GM23338 (cell line): ENCODE results near the gene CYP19A1. TPM values are rescaled to one million over a fixed set of nuclear protein-coding genes. Genes with fewer than 3 reads are reported as not detected.

Experiments used
- ATAC-seq: fragments of 200-7000 bp; cut with Tn5 transposase; 3 replicates; pipeline ENCODE4 v1.9.1; 2020
- DNase-seq: peaks from one replicate; pipeline ENCODE4 v3.0.0-alpha.2; 2015; ENCODE audit warnings: low spot score
- H2AFZ ChIP-seq: fragments of 200-600 bp; sonication (generic); 2 replicates; pipeline ENCODE4 v1.8.0; 2016; ENCODE audit warnings: antibody characterized with exemption, mild to moderate bottlenecking, moderate library complexity
- H3F3A ChIP-seq: fragments of 200-600 bp; sonication (generic); replicated peaks from 2 replicates; pipeline ENCODE4 v1.8.0; 2017; ENCODE audit warnings: antibody characterized with exemption, mixed run types, low read depth
- H3K27ac ChIP-seq: fragments of 200-600 bp; sonication (generic); 2 replicates; pipeline ENCODE4 v1.6.1; 2016; ENCODE audit warnings: low read depth
- H3K27me3 ChIP-seq: fragments of 200-600 bp; sonication (generic); 2 replicates; pipeline ENCODE4 v1.8.0; 2016; ENCODE audit warnings: mild to moderate bottlenecking, mixed run types, moderate library complexity; ENCODE audit not compliant: insufficient read depth
- H3K36me3 ChIP-seq: fragments of 200-600 bp; sonication (generic); 2 replicates; pipeline ENCODE4 v1.8.0; 2016; ENCODE audit warnings: mild to moderate bottlenecking; ENCODE audit not compliant: insufficient read depth
- H3K4me1 ChIP-seq: fragments of 200-600 bp; sonication (generic); 2 replicates; pipeline ENCODE4 v1.8.0; 2016; ENCODE audit warnings: mild to moderate bottlenecking, moderate library complexity; ENCODE audit not compliant: insufficient read depth
- H3K4me2 ChIP-seq: fragments of 200-600 bp; sonication (generic); 2 replicates; pipeline ENCODE4 v1.7.1; 2017; ENCODE audit warnings: mixed run types
- H3K4me3 ChIP-seq: fragments of 200-600 bp; sonication (generic); 2 replicates; pipeline ENCODE4 v1.6.1; 2016; ENCODE audit warnings: mixed run types
- H3K79me2 ChIP-seq: fragments of 200-600 bp; sonication (generic); replicated peaks from 2 replicates; pipeline ENCODE4 v1.8.0; 2017; ENCODE audit warnings: mild to moderate bottlenecking; ENCODE audit not compliant: insufficient read depth
- H3K9me2 ChIP-seq: fragments of 200-600 bp; sonication (generic); 2 replicates; pipeline ENCODE4 v1.8.0; 2017; ENCODE audit not compliant: insufficient read depth
- H4K20me1 ChIP-seq: fragments of 200-600 bp; sonication (generic); replicated peaks from 2 replicates; pipeline ENCODE4 v1.8.0; 2017; ENCODE audit warnings: mild to moderate bottlenecking; ENCODE audit not compliant: insufficient read depth
- H3K27ac Mint-ChIP-seq: 2 replicates; pipeline ENCODE4 v1.8.0; 2020; ENCODE audit warnings: inconsistent platforms, mild to moderate bottlenecking, moderate library complexity, mixed read lengths
- H3K27me3 Mint-ChIP-seq: 3 replicates; pipeline ENCODE4 v1.8.0; 2022; ENCODE audit warnings: low read depth, mild to moderate bottlenecking, moderate library complexity, mixed read lengths, inconsistent platforms; ENCODE audit not compliant: insufficient read depth, poor library complexity
- H3K36me3 Mint-ChIP-seq: 3 replicates; pipeline ENCODE4 v1.8.0; 2021; ENCODE audit warnings: low read depth, mild to moderate bottlenecking, inconsistent platforms, moderate library complexity, mixed read lengths
- H3K4me1 Mint-ChIP-seq: 3 replicates; pipeline ENCODE4 v1.8.0; 2020; ENCODE audit warnings: mild to moderate bottlenecking, inconsistent platforms, mixed read lengths
- H3K4me3 Mint-ChIP-seq: 3 replicates; pipeline ENCODE4 v1.8.0; 2021; ENCODE audit warnings: moderate library complexity, mild to moderate bottlenecking, inconsistent platforms, mixed read lengths
- H3K9me3 Mint-ChIP-seq: 3 replicates; pipeline ENCODE4 v1.8.0; 2020; ENCODE audit warnings: moderate library complexity, mild to moderate bottlenecking, inconsistent platforms, mixed read lengths
- CREB1 ChIP-seq: fragments of 250-450 bp; sonication (Bioruptor Pico); IDR thresholded peaks from 2 replicates; pipeline ENCODE4 v1.5.0; 2020; ENCODE audit warnings: low read depth, mild to moderate bottlenecking, moderate library complexity
- EZH2 ChIP-seq: fragments of 200-600 bp; sonication (generic); IDR thresholded peaks from one replicate; pipeline ENCODE4 v1.8.0; 2017; ENCODE audit warnings: antibody characterized with exemption, mild to moderate bottlenecking, low read depth; ENCODE audit not compliant: unreplicated experiment
- JUNB ChIP-seq: IDR thresholded peaks from one replicate; pipeline ENCODE4 v1.6.1; 2016; ENCODE audit warnings: antibody characterized with exemption; ENCODE audit not compliant: unreplicated experiment
- NANOG ChIP-seq: IDR thresholded peaks from 2 replicates; pipeline ENCODE4 v1.6.1; 2016; ENCODE audit warnings: antibody characterized with exemption, borderline replicate concordance
- STAT1 ChIP-seq: IDR thresholded peaks from one replicate; pipeline ENCODE4 v1.6.1; 2016; ENCODE audit warnings: antibody characterized with exemption; ENCODE audit not compliant: unreplicated experiment
- polyA plus RNA-seq: library from polyadenylated mRNA; unstranded; fragments of >200 nt; fragmentation: Nextera tagmentation; extraction: Ambion mirVana; gene quantifications from 2 replicates; pipeline ENCODE4 v1.2.1, GENCODE V29; 2016
- total RNA-seq: library from RNA; depleted of rRNA; stranded (reverse); fragments of >200 nt; shearing (Covaris generic); gene quantifications from 2 replicates; pipeline ENCODE4 v1.2.3, GENCODE V29; 2014
- TF ChIP-seq, protein P1 (sequence below): fragments of 250-450 bp; sonication (Bioruptor Pico); IDR thresholded peaks from 2 replicates; pipeline ENCODE4 v1.5.0; 2020; ENCODE audit warnings: mild to moderate bottlenecking, moderate library complexity
- TF ChIP-seq, protein P2 (sequence below): IDR thresholded peaks from 2 replicates; pipeline ENCODE4 v1.6.1; 2016; ENCODE audit warnings: antibody characterized with exemption

The CYP19A1 gene
- total and polyA plus RNA-seq, 2 experiments from 2014 or later: 0.42 TPM; not detected in 1

DNA sequence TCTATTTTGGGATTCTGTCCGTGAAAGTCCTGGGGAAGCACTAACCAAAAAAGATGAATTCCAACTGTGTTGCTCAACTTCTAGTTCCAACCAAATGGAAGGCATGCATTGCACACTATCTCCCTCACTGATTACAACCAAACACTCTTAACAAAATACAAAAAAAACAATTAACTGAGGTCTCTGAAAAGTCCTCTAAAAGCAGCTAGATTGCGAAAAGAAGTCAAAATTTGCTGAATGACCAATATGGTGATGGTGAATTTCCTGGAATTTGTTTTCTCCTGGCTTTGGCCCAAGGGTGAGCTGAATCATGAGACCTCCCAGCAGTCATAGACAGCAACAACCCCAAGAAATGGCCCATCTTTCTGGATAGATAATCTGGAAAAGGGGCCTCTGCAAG, 28.3 kb downstream of the CYP19A1 start:
- H2AFZ ChIP-seq: no peak overlapping the region
- ATAC-seq (no peak), DNase-seq (no peak)
- H3K79me2 ChIP-seq: no peaks in the 10 kb centered on the region
- H3F3A ChIP-seq: no peaks in the 10 kb centered on the region
- no peaks in the 10 kb centered on the region for H4K20me1 ChIP-seq
- no peaks in the 10 kb centered on the region for H3K36me3 ChIP-seq
- no peaks in the 10 kb centered on the region for H3K4me1 ChIP-seq
- Mint-ChIP-seq H3K4me3 (no peak overlapping the region), H3K36me3 (no peaks in the 10 kb centered on the region), H3K27me3 (peaks cover 2% of the 10 kb centered on the region), H3K27ac (no peak overlapping the region), H3K9me3 (no peaks in the 10 kb centered on the region), H3K4me1 (peaks cover 2% of the 10 kb centered on the region; the same call in 2 of the 3 replicates)
- TF ChIP-seq, protein P1, sequence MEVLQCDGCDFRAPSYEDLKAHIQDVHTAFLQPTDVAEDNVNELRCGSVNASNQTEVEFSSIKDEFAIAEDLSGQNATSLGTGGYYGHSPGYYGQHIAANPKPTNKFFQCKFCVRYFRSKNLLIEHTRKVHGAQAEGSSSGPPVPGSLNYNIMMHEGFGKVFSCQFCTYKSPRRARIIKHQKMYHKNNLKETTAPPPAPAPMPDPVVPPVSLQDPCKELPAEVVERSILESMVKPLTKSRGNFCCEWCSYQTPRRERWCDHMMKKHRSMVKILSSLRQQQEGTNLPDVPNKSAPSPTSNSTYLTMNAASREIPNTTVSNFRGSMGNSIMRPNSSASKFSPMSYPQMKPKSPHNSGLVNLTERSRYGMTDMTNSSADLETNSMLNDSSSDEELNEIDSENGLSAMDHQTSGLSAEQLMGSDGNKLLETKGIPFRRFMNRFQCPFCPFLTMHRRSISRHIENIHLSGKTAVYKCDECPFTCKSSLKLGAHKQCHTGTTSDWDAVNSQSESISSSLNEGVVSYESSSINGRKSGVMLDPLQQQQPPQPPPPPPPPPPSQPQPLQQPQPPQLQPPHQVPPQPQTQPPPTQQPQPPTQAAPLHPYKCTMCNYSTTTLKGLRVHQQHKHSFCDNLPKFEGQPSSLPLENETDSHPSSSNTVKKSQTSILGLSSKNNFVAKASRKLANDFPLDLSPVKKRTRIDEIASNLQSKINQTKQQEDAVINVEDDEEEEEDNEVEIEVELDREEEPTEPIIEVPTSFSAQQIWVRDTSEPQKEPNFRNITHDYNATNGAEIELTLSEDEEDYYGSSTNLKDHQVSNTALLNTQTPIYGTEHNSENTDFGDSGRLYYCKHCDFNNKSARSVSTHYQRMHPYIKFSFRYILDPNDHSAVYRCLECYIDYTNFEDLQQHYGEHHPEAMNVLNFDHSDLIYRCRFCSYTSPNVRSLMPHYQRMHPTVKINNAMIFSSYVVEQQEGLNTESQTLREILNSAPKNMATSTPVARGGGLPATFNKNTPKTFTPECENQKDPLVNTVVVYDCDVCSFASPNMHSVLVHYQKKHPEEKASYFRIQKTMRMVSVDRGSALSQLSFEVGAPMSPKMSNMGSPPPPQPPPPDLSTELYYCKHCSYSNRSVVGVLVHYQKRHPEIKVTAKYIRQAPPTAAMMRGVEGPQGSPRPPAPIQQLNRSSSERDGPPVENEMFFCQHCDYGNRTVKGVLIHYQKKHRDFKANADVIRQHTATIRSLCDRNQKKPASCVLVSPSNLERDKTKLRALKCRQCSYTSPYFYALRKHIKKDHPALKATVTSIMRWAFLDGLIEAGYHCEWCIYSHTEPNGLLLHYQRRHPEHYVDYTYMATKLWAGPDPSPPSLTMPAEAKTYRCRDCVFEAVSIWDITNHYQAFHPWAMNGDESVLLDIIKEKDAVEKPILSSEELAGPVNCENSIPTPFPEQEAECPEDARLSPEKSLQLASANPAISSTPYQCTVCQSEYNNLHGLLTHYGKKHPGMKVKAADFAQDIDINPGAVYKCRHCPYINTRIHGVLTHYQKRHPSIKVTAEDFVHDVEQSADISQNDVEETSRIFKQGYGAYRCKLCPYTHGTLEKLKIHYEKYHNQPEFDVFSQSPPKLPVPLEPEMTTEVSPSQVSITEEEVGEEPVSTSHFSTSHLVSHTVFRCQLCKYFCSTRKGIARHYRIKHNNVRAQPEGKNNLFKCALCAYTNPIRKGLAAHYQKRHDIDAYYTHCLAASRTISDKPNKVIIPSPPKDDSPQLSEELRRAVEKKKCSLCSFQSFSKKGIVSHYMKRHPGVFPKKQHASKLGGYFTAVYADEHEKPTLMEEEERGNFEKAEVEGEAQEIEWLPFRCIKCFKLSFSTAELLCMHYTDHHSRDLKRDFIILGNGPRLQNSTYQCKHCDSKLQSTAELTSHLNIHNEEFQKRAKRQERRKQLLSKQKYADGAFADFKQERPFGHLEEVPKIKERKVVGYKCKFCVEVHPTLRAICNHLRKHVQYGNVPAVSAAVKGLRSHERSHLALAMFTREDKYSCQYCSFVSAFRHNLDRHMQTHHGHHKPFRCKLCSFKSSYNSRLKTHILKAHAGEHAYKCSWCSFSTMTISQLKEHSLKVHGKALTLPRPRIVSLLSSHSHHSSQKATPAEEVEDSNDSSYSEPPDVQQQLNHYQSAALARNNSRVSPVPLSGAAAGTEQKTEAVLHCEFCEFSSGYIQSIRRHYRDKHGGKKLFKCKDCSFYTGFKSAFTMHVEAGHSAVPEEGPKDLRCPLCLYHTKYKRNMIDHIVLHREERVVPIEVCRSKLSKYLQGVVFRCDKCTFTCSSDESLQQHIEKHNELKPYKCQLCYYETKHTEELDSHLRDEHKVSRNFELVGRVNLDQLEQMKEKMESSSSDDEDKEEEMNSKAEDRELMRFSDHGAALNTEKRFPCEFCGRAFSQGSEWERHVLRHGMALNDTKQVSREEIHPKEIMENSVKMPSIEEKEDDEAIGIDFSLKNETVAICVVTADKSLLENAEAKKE (CRISPR knock-in tag): no peak
- TF ChIP-seq CREB1 (CRISPR knock-in tag) (no peak), NANOG (no peak), EZH2 (no peak)
- TF ChIP-seq, protein P2, sequence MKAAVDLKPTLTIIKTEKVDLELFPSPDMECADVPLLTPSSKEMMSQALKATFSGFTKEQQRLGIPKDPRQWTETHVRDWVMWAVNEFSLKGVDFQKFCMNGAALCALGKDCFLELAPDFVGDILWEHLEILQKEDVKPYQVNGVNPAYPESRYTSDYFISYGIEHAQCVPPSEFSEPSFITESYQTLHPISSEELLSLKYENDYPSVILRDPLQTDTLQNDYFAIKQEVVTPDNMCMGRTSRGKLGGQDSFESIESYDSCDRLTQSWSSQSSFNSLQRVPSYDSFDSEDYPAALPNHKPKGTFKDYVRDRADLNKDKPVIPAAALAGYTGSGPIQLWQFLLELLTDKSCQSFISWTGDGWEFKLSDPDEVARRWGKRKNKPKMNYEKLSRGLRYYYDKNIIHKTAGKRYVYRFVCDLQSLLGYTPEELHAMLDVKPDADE: no peak
- no peak overlapping the region for H3K4me2 ChIP-seq
- H3K9me2 ChIP-seq: peaks cover 4% of the 10 kb centered on the region
- H3K27me3 ChIP-seq: no peaks in the 10 kb centered on the region
- H3K4me3 ChIP-seq: no peak overlapping the region
- no peak overlapping the region for H3K27ac ChIP-seq

DNA sequence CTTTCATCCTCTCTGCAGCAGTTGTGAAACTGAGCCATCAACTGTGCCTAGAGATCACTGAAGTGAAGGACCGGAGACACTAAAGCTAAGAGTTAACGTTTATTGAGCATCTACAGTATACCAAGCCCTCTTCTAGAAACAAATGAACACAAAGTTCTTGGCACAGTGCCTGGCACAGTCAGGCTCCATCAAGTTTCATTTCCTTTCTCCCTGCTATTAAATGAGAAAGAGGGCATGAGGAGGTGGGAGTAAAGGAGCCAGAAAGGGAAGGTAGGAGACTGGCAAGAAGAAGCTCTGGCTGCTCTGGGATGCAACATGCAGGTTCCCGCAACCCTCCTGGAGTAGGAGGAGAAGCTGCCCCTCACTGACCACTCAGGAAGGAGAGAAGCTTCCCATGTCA, 30.6 kb downstream of the CYP19A1 start:
- no peak for ATAC-seq
- H3K9me3 Mint-ChIP-seq: no peaks in the 10 kb centered on the region
- TF ChIP-seq EZH2 (no peak), STAT1 (no peak), JUNB (no peak)

More for the DNA sequence above, 30.6 kb downstream of the CYP19A1 start:
- Mint-ChIP-seq H3K27me3 (peaks cover 2% of the 10 kb centered on the region), H3K4me1 (peaks cover under 1% of the 10 kb centered on the region; the same call in 2 of the 3 replicates), H3K27ac (no peak overlapping the region), H3K36me3 (no peaks in the 10 kb centered on the region), H3K4me3 (no peak overlapping the region)
- no peak overlapping the region for H3K27ac ChIP-seq
- H3K9me2 ChIP-seq: peaks cover 2% of the 10 kb centered on the region
- no peaks in the 10 kb centered on the region for H3K4me1 ChIP-seq
- H3K4me2 ChIP-seq: no peak overlapping the region
- no peaks in the 10 kb centered on the region for H3K79me2 ChIP-seq
- H3F3A ChIP-seq: no peaks in the 10 kb centered on the region
- no peaks in the 10 kb centered on the region for H4K20me1 ChIP-seq
- no peak overlapping the region for H3K4me3 ChIP-seq
- no peak overlapping the region for H2AFZ ChIP-seq
- DNase-seq: no peak
- no peaks in the 10 kb centered on the region for H3K27me3 ChIP-seq
- no peaks in the 10 kb centered on the region for H3K36me3 ChIP-seq
